ENCODE results near the gene ZER1.

Gene ZER1

DNA sequence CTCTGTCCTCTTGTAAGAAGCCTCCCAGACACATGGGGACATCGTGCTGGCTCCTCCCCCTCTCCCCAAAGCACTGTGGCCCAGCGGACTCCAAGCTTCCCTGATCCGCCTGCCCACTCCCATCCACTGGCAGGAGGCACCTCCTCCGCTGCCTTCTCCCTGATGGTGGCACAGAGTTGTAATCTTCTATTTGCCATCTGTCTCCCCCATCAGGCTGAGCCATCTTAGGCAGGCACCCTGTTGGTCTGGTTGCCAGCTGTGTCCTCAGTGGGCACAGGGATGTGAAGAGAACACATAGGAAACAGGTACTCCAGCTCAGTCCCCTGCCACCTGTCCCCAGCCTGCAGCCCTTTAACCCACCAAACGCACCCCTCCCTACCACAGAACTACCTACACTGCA lies 42.4 kb downstream of the ZER1 start:
- TF ChIP-seq, protein P1, sequence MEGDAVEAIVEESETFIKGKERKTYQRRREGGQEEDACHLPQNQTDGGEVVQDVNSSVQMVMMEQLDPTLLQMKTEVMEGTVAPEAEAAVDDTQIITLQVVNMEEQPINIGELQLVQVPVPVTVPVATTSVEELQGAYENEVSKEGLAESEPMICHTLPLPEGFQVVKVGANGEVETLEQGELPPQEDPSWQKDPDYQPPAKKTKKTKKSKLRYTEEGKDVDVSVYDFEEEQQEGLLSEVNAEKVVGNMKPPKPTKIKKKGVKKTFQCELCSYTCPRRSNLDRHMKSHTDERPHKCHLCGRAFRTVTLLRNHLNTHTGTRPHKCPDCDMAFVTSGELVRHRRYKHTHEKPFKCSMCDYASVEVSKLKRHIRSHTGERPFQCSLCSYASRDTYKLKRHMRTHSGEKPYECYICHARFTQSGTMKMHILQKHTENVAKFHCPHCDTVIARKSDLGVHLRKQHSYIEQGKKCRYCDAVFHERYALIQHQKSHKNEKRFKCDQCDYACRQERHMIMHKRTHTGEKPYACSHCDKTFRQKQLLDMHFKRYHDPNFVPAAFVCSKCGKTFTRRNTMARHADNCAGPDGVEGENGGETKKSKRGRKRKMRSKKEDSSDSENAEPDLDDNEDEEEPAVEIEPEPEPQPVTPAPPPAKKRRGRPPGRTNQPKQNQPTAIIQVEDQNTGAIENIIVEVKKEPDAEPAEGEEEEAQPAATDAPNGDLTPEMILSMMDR (IDR thresholded peaks at IDR 0.05), result no peak

DNA sequence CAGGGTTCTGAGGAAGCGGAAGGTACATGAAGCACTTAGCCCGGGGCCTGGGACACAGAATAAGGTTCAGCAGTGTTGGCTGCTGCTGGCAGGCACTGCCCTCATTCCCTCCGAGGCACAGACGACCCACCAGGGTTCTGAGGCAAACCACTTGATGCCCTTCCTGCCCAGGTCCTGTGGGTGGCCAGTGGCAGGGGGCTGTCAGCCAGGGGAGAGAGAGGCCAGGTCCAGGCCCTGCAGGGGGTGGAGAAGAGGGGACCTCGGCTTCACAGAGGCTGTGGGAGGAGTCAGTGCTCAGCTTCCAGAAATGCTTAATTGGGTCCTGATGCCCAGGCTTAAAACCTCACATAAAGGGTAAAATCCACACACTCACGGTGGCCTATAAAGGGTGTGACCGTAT lies 43.4 kb downstream of the ZER1 start:
- TF ChIP-seq, protein P1 (IDR thresholded peaks at IDR 0.05), result no peak

DNA sequence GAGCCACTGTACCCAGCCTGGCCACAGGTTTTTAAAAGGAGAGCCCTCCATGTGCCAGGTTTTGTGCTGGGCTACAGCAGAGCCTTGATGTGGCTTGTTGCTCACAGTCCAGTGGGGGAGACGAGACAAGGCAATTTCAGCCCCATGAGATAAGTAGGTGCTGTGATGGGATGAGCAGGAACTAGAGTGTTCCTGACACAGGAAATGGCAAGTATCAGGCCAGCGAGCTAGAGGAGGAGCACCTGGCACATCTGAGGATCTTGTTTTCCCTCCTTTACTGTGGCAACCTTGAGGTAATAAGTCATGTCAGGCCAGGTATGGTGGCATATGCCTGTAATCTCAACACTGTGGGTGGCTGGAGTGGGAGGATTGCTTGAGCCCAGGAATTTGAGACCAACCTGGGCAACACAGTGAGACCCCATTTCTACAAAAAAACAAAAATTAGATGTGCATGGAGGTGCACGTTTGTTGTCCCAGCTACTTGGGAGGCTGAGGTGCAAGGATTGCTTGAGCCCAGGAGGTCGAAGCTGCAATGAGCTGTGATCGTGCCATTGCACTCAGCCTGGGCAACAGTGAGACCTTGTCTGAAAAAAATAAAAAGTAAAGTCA lies 44.0 kb downstream of the ZER1 start:
- TF ChIP-seq, protein P1 (IDR thresholded peaks at IDR 0.05), result no peak

DNA sequence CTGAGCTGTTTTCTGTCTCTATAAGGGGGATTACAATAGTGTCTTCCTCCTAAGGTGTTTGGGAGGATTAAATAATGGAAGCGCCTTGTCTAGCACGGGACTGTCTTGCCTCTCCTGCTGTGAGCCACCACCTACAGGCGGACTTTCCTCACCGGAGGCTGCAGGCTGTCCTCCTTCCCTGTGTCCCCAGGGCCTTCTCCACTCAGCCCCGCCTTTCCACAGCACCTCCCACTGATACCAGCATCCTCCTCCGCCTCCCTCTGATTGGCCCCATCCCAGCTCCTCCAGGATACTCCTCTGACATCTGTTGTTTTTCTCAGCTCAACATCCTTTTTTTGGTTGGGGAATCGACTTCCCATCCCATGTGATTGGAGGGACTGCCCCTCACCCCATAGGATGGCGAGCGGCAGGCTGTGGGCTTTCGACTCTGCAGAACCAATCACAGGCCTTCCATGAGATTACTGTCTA lies 46.9 kb downstream of the ZER1 start:
- TF ChIP-seq, protein P1 (IDR thresholded peaks at IDR 0.05), result no peak

DNA sequence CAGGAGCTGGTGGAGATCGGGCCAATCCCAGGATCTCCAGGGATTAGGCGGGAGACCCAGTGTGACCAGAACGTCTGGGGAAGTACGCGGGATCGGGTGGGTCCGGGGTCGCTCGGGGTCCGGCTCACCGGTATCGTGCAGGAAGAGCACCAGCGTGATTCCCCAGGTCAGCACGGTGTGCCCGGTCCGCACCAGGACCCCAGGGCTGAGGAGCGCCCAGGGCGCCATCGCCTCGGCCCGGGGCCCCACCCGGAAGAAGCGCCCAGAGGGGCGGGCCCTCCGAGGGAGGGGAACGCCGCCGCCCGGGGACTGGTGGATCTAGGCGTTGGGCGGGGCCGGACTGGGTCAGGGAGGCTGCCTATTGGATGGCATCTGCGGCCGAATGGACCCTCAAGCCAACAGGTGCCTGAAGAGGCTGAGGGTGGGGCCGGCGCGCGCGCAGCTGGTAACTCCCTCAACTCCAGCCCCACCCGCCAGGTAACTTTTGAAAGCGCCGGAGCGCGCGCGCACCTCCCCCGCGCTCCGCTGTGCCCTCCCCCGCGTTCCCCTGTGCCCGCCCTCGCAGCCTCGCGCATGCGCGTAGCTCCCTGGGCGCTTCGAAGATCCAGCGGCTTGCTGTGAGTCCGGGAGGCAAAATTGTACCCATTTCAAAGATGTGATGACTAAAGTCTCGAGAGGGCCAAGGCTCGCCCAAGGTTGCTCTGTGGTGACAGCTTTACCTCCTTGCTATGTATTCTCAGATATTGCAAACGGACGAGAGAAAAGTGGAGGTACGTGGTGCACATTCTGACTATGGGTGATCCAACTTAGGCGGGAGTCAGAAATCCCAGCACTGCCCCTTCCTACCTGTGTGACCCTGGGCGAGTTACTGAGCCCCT lies 47.6 kb downstream of the ZER1 start, which contains the start of gene ZDHHC12:
TSS of gene ZDHHC12 (minus strand) at position 262 of the 878 bp plus-strand sequence. CDS start at position 228, 34 bp downstream.
- TF ChIP-seq, protein P1 (IDR thresholded peaks at IDR 0.05), result no peak

DNA sequence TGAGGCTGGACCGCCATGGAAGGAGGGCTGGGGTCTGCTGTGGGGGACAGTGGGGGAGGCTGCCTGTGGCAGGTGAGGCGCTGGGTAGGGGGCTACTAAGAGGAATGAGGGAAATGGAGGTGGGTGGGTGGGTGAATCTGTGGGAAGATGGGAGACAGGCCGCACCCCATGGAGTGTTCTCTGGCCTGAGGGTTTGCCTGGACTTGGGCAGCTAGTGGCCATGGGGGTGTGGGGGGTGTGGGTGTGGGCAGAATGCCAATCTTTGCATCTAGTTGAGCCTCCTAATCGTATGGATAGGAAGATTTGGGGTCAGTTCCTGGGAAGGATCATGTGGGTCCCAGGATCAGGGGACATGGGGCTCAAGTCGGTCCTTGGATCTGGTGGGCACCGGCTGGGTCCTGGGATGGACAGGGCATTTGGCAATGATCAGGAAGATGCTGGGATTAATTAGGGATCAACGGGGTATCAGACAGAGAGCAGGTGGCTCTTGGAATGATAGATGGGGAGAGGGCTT lies 48.3 kb downstream of the ZER1 start:
- TF ChIP-seq, protein P1 (IDR thresholded peaks at IDR 0.05), result no peak

DNA sequence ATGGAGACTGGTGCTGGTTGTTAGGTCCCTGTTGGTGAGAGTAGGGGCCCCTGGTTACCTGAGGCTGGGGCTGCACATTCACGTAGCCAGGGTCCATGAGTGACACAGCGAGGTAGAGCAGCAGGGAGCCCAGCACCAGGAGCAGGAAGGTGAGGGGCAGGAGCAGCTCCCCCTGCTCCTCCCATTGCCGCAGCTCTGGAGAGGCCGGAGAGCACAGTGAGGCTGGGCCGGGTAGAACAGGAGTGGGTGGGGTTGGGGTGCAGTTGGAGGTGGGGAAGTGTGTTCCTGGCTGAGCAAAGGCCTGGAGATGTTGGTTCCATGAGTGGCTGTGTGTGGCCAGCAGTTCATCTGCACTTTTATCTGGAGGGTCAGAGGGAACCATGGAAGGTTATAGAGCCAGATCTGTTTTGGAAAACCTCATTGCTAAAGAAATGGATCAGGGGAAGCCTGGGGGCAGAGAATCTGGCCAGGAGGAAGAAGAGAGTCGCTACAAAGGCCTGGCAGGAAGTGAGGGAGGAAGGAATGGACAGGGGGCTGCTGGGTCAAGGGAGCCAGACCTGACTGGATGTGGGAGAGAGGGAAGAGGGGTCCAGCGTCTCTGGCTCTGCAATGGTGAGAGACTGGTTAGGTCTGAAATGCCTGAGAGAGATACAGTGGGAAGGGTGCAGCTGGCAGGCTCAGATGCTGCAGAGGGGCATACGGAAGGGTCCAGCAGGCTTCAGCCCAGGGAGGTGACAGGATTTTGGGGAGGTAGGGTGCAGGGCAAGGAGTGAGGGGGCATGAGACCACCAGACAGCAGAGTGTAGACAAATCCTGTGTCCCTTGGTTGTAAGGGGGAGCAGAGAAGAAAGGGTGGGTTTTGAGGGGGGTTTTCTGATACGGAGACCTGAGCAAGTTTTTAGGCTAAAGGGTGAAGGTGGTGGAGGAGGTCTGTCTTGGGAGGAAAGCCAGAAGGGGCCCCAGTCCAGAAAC lies 49.1 kb downstream of the ZER1 start:
- TF ChIP-seq, protein P1 (IDR thresholded peaks at IDR 0.05), result no peak
